Measurements from ENCODE around the gene CNDP2.
A peak's percentile ranks its signal among the peaks of the same experiment; 100 is the strongest.
"Not testable (repeated sequence)": the region's sequence is repeated elsewhere in the genome, so short reads cannot be mapped to it uniquely, and the experiment has no call there.

The CNDP2 gene

DNA sequence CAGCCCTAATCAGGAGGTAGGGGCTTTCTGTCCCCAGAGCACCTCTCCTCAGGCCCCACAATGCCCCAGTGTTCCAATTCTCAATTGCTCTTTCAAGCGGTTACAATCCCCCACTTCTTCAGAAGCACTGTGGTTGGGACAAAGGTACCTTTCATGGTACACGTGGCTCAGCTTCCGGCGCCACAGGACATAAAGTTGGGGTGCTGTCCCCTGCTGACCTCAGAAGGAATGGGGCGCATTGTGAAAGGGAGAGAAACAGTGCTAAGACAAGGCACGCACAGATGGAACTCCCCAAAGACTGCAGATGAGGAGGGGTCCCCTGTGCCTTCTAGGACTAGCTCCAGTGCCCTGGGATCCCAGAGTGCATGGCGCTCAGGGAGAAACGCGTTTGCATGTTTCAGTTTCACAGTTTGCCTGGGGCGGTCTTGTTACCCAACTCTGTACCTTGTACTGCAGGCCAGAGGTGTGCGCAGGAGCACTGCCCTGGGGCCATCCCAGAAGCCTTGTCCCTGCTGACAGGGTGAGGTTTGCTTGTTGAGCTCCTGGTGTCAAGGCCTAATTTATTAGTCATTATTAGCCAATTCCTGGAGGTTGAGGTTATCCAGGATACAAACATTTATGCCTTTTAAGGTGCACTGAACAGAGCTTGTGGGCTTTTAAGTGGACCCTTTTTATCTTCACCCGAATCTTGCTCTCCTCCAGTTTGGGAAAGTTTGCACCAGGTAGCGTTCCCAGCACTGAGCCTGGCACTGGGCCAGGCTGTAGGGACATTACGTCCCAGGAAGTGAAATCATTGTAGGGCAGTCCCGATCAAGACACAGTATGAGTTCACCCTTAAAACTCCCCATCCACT lies 45.8 kb downstream of the CNDP2 start:
- no peak for DNase-seq

DNA sequence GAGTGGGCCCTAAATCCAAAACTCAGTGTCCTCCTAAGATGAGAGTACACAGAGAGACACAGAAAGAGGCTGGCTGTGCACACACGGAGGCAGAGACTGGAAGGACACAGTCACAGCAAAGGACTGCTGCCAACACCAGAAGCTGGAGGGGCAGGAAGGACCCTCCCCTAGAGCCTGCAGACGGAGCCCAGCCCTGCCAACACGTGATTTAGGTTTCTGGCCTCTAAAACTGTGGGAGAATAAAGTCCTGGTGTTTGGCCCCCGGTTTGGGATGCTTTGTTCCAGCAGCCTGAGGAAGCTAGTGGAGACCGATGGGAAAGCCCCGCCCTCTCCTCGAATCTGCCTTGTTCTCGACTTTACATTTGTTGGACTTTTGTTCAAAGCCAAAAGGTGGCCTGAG lies 48.7 kb downstream of the CNDP2 start:
- DNase-seq: no peak

DNA sequence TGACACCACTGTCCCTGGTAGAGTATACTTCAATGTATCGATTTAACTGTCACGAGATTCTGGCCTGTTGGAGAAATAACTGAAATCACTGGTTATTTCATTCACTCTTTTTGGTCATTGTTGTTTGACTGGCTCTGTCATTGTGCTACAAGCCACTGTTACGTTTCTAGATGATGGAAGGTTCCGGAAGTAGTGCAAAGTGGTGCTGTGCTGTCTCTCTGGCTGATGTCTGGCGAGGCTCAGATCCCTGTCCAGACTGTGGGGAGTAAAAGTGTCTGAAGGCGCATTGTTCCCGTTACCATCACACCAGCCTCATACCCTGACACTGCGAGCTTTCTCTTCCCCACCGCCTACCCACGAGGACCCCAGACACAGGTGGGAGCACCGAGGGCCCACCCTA lies 49.8 kb downstream of the CNDP2 start:
- no peak for DNase-seq

DNA sequence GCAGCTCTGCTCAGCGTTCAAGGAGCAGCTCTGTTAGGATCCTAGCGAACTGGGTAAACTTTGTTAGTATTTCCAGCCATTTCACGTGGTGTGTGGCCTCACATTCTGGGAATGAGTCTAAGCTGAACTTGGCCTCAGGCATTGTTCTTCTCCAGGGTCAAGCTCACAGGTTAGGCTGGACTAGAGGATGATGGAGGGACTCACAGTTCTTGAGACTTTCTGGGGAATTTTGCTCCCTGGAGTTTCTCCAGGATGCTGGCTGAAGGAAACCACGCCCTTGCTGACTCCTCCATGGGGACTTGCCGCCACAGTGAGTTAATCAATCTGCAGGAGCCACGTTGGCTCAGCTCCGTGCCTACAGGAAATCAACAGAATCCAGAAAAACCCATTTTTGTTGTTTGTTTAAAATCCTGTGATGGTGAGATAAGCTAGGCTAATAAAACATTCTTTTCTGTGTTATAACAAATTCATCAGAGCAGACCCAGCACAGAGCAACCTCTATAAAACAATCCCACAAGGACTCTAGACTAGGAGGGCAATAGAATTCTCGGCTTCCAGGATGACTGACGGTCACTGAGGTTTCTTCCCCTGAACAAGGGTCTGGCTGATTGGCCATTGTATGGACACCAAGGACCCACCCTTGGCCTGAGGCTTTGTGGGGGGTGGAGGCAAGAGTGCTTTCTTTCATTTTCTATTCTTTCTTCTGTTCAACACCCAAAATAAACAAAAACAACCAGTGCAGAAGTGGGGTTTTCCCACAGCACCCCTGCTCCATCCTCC lies 50.8 kb downstream of the CNDP2 start:
- no peak for DNase-seq

DNA sequence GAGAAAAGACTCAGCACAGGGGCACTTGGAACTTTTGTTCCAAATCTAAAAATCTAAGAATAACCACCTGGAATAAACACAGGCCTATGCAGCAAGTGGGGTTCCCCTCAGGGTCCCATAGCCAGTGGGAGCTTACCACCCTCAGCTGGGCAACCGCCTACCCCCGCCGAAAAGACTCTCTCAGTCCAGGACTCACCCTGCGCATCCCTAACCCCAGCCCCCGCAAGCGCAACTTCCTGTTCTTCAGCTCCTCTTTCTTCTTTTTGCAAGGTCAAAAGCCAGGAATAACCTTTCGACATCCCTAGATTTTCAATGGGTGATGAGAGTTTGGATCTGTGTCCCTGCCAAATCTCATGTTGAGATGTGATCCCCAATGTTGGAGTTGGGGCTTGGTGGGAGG lies 51.7 kb downstream of the CNDP2 start:
- DNase-seq: no peak

DNA sequence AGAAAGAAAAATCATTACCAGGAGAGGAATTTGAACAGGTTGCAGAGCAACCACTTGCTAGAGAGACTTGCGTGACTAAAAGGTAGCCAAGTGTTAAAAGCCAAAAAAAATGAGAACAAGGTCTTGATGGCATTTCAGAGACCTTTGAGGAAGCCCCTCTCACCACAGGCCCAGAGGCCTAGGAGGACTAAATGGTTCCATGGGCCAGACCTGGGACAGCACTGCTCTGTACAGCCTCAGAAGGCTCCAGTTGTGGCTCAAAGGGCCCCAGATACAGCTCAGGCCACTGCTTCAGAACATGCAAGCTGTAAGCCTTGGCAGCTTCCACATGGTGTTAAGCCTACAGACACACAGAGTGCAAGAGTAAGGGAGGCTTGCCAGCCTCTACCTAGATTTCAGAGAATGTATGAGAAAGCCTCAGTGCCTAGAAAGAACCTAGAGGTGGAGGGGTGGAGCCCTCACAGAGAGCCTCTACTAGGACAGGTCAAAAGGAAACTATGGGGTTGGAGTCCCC lies 53.5 kb downstream of the CNDP2 start:
- DNase-seq: no peak

DNA sequence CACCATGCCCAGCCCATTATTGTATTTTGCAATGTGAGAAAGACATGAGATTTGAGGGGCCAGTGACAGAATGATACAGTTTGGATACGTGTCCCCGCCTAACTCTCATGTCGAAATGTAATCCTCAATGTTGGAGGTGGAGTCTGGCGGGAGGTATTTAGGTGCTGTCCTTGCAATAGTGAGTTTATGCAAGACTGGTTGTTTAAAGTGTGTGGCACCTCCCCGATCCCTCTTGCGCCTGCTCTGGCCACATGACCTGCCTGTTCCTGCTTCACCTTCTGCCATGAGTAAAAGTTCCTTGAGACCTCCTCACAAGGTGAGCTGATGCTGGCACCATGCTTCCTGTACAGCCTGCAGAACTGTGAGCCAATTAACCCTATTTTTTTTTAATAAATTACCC lies 54.7 kb downstream of the CNDP2 start:
- DNase-seq: no peak

DNA sequence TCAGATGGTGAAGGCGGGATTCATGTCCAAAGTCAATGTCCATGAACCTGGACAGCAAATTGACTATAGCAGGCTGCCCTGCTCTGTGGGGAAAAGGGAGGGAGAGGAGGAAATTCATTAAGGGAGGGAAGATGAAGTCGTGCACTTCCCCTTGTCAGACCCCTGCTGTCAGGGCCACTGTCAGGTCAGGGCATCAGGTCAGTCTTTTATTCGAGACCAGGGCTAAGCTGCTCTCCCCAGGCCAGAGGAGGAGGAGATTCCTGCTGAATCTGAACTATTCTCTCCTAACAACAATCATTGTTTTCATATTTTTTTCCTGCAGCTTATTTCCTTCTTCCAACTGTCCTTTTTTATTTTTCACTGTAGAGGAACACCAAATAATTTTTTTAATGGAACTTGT lies 55.3 kb downstream of the CNDP2 start:
- DNase-seq: no peak

DNA sequence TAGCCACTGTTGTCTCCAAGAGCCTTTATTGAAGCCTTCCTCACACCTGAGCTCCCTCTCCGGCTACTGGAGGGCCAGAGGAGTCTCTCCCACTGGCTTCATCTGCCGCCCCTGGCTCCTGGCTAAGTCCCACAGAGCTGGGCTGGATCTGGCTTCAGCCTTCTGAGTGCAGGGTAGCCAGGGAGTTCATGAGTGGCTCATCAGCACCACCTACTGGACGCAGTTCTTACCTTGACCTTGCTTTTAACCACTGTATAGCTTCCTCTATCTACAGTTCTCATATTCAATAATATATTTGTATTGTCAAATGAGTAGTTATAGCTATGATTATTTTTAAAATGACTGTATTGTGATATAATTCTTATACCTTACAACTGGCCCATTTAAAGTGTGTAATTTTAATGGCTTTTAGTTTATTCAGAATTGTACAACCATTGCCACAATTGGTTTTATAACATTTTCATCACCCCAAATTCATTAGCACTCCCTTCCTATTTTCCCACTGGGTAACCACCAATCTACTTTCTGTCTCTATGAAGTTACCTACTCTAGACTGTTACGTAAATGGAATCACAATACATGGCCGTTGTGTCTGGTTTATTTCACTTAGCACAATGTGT lies 55.9 kb downstream of the CNDP2 start:
- peak; percentile 12 for DNase-seq

DNA sequence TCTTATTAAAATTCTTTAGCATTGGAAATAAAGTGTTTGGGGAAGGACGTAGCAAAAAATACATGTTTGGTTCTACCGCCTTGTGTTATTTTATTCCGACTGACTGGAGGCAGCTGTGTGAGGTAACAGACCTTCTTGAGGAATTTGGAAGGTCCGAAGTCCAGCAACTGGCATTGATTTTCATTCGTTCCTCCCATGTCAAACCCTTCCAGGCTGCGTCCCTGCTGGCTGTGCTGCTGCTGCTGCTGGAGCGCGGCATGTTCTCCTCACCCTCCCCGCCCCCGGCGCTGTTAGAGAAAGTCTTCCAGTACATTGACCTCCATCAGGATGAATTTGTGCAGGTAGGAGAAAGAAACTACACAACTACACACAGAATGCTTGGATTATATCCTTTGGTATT lies 60.0 kb downstream of the CNDP2 start:
- DNase-seq: no peak

DNA sequence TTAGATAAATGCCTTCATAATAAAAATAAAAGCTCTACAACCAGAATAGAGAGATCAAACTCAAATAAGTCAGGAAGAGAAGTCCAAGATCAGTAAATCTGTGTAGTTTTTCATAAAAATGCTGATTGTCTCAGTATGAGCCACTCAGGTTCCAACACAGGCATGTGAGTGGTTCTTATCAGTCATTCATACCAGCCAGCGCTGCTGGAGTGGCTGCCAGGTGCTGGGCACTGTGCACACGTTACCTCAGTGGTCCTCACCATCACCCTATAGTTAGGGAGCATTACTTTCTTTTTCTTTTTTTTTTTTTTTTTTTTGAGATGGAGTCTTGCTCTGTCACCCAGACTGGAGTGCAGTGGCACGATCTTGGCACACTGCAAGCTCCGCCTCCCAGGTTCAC lies 61.9 kb downstream of the CNDP2 start:
- DNase-seq: no peak

DNA sequence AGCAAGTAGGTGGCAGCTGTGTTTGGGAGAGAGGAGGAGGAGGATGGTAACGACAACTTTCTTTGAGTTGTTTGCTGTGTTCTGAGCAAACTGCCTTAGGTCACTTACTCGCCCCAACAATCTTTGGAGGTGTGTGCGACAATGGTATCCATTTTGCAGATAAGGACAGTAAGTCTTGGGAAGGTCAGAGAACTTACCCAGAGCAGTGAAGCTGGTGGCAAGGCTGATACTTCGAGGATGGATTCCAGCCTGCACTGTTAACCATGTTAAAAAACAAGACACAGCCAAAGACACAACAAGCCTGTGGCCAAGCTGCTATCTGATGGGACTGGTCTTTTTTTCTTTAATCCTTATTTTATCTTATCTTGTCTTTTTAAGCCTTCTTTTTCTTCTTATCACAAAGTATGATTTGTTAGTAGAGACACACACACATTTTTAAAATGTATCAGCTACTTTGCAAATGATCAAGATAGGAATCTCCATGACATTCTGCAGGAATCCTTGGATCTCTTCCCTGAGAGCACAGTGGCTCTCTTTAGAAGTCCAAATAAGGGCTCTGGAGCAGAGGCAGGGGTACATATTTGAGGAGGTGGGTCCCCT lies 66.1 kb downstream of the CNDP2 start:
- DNase-seq: no peak

DNA sequence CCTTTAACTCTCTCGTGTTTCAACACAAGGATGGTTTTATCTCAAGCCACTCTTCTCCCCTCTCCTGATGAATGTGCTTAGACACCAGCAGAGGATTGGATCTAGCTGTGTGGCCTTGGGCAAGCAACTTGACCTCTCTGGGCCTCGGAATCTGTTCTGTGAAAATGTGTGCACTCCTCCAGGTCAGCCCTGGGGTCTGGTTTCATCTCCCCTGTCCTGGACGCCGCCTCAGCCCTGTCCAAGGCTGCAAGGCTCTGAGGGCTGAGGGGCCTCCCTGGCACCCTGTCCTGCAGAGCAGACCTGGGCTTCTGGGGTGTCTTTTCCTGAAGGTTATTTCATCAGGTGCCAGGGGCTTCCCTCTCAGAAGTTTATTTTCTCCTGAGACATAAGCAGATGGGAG lies 66.6 kb downstream of the CNDP2 start:
- no peak for DNase-seq

DNA sequence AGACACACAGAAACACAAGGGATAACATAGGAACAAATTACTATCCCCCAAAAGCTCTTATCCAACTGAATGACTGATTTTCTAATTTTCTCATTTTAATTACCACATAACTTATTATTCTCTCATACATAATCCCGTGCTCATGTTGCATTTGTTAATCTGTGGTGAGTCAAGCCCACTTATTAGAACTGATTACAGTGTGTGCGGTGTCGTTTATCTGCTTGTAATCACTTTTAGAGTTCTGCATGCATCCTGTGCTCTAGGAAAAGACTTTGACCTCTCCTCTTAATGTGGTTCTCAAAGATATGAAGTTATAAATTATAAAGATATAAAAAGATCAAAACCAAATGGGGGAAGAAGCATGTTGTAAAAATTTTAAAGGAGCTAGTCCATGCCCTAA lies 67.8 kb downstream of the CNDP2 start:
- DNase-seq: no peak

DNA sequence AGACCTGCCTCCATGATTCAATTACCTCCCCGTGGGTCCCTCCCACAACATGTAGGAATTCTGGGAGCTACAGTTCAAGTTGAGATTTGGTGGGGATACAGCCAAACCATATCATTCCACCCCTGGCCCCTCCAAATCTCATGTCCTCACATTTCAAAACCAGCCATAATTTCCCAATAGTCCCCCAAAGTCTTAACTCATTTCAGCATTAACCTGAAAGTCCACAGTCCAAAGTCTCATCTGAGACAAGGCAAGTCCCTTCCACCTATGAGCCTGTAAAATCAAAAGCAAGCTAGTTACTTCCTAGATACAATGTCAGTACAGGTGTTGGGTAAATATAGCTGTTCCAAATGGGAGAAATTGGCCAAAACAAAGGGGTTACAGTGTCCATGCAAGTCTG lies 69.0 kb downstream of the CNDP2 start:
- not testable (repeated sequence) for DNase-seq

DNA sequence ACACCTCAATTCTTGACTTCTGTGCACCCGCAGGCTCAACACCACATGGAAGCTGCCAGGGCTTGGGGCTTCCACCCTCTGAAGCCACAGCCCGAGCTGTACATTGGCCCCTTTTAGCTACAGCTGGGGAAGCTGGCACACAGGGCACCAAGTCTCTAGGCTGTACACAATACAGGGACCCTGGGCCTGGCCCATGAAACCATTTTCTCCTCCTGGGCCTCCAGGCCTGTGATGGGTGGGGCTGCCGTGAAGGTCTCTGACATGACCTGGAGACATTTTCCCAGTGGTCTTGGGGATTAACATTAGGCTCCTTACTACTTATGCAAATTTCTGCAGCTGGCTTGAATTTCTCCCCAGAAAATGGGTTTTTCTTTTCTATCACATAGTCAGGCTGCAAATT lies 69.8 kb downstream of the CNDP2 start:
- DNase-seq: not testable (repeated sequence)

DNA sequence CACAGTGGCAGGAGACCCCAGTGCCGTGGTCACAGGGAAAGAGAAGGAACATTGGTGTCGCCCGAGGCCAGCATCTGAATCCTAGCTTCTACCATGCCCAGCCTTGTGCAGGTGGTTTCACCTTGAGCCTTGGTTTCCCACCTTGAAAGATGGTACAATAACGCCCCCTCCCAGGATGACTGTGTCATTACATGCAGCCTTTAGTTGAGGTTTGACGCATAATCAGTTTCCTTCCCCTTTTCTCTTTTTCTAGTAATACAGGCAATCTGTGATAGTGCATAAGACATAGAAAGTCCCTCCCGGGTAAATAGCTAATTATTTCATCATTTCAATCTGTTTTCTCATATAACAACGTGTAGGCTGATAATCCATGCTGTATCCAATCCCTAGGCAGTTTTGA lies 71.7 kb downstream of the CNDP2 start:
- DNase-seq: no peak

DNA sequence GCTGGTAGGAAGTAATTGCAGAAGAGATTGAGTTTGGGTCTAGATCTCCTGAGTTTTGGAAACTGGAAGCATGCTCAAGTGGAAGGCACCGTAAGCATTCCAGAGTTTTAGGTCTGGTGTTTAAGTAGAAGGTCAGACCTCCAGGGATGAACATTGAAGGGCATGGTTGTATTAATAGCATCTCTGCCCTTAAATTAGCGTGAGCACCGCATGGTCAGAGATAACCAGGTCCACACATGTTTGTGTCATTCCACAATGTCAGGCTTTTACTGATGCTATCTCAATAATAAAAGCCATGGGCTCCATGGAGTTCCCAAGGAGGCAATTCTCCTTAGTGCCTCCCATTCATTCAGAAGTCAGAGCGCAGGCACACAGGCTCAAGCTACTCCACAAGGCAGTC lies 73.2 kb downstream of the CNDP2 start:
- DNase-seq: no peak

DNA sequence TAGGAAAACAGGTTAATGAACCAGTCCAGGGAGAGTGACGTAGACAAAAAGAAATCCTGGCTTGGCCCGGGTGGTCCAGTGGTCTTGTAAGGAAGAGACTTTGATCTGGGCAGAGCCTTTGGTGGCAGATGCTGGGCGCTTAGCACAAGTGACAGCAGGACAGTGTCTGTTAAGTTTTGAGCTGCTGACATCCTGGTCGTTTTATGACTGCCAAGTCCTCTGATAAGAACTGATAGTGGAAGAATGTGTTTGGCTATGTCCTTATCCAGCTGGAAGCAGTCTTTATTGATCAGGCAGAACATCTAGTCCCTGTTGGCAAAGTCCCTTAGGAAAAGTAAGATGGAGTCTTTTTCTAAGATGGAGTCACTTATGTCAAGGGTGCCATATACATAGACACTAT lies 74.1 kb downstream of the CNDP2 start:
- no peak for DNase-seq

DNA sequence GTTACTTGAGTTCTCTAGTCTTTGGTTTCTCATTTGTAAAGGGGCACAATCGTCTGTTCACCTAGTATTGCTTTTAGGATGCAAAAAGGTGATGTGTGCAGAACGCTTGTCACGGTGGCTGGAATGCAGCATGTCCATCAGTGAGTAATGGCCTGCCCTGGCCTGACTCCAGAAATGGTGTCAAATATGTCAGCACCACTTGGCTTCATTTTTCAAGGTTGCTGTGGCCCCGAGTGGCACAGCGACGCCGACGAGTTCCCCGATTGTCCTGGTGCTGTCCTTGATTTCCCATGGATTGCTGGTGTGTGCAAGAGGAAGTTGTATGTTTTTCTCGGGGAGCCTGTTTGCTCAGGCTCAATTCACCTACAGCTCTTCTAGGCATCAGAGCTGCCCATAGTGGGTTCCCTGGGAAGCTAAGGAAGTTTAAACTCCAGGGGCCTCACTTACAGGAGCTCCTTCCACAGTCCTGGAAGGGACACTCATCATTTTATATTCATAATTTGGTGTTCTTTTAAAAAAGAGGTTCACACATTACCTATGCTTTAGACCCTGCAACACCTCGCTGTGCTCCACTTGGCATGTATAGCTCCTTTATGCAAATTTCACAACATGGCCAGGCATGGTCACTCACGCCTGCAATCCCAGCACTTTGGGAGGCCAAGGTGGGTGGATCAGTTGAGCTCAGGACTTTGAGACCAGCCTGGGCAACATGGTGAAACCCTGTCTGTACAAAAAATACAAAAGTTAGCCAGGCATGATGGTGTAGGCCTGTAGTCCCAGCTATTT lies 75.9 kb downstream of the CNDP2 start:
- DNase-seq: no peak

DNA sequence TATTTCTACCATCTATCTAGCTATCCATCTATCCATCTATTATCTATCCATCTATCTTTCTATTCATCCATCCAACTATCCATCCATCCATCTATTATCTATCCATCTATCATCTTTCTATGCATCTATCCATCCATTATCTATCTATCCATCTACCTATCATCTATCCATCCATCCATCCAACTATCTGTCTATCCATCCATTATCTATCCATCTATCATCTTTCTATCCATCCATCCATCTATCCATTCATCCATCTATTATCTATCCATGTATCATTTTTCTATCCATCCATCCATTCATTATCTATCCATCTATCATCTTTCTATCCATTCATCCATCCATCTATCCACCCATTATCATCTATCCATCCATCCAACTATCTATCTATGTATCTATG lies 76.9 kb downstream of the CNDP2 start:
- DNase-seq: no peak

Data from NCI-H2171 (cell line).